Neural cell (in vitro differentiated cells): ENCODE measurements around the gene UMPS. TPM values are rescaled to one million over a fixed set of nuclear protein-coding genes. Genes with fewer than 3 reads are reported as not detected.

Experiments used
- H2AFZ ChIP-seq: fragments of 200-600, 300-800 bp; sonication (generic), shearing (Covaris generic); 2 replicates; pipeline ENCODE4 v1.6.0; 2014; ENCODE audit warnings: low read depth, mild to moderate bottlenecking, antibody characterized with exemption, low read length, moderate library complexity
- H3F3A ChIP-seq: fragments of 200-600 bp; shearing (Covaris generic); 2 replicates; pipeline ENCODE4 v1.6.1; 2016; ENCODE audit warnings: mild to moderate bottlenecking, moderate library complexity, mixed read lengths, antibody characterized with exemption, low read length; ENCODE audit not compliant: insufficient read depth, poor library complexity, severe bottlenecking
- H3K27ac ChIP-seq: fragments of 200-600, 300-800 bp; sonication (generic), shearing (Covaris generic); 2 replicates; pipeline ENCODE4 v1.5.1; 2014; ENCODE audit warnings: mild to moderate bottlenecking, low read length, moderate library complexity
- H3K27me3 ChIP-seq: fragments of 300-800, 200-600 bp; sonication (generic), shearing (Covaris generic); 2 replicates; pipeline ENCODE4 v1.6.0; 2014; ENCODE audit warnings: mild to moderate bottlenecking, low read depth, low read length, moderate library complexity; ENCODE audit not compliant: insufficient read depth
- H3K36me3 ChIP-seq: fragments of 300-800, 200-600 bp; sonication (generic), shearing (Covaris generic); 2 replicates; pipeline ENCODE4 v1.5.1; 2014; ENCODE audit warnings: mild to moderate bottlenecking, antibody characterized with exemption, low read length, moderate library complexity; ENCODE audit not compliant: insufficient read depth
- H3K4me2 ChIP-seq: fragments of 300-800, 200-600 bp; sonication (generic), shearing (Covaris generic); 2 replicates; pipeline ENCODE4 v1.6.0; 2014; ENCODE audit warnings: mild to moderate bottlenecking, low read length
- H3K4me3 ChIP-seq: fragments of 300-800, 200-600 bp; sonication (generic), shearing (Covaris generic); 2 replicates; pipeline ENCODE4 v1.5.1; 2014; ENCODE audit warnings: mild to moderate bottlenecking, low read length, moderate library complexity
- H3K79me2 ChIP-seq: fragments of 200-600 bp; shearing (Covaris generic); replicated peaks from 2 replicates; pipeline ENCODE4 v1.6.0; 2014; ENCODE audit warnings: mild to moderate bottlenecking, low read length, moderate library complexity; ENCODE audit not compliant: insufficient read depth
- H3K9ac ChIP-seq: fragments of 300-800, 200-600 bp; sonication (generic), shearing (Covaris generic); 2 replicates; pipeline ENCODE4 v1.6.1; 2016; ENCODE audit warnings: mild to moderate bottlenecking, low read length, mixed read lengths
- H3K9me2 ChIP-seq: fragments of 200-600 bp; shearing (Covaris generic); 2 replicates; pipeline ENCODE4 v1.6.1; 2016; ENCODE audit warnings: mild to moderate bottlenecking, low read length, mixed read lengths; ENCODE audit not compliant: insufficient read depth
- H3K9me3 ChIP-seq: fragments of 200-600, 300-800 bp; sonication (generic), shearing (Covaris generic); 2 replicates; pipeline ENCODE4 v1.6.1; 2016; ENCODE audit warnings: mild to moderate bottlenecking, mixed run types, low read length, moderate library complexity, mixed read lengths
- H4K20me1 ChIP-seq: fragments of 200-600 bp; shearing (Covaris generic); 2 replicates; pipeline ENCODE4 v1.6.1; 2016; ENCODE audit warnings: mild to moderate bottlenecking, mixed run types; ENCODE audit not compliant: insufficient read depth
- EP300 ChIP-seq: fragments of 450-650 bp; conservative IDR thresholded peaks from 2 replicates; pipeline ENCODE4 v1.6.1; 2014; ENCODE audit warnings: antibody characterized with exemption, mild to moderate bottlenecking, moderate library complexity; ENCODE audit not compliant: poor library complexity, severe bottlenecking
- EZH2 ChIP-seq: fragments of 200-600, 300-800 bp; shearing (Covaris generic), sonication (generic); IDR thresholded peaks from 2 replicates; pipeline ENCODE4 v1.6.1; 2014; ENCODE audit warnings: antibody characterized with exemption, low read length, borderline replicate concordance, mild to moderate bottlenecking; ENCODE audit not compliant: insufficient read depth, poor library complexity, severe bottlenecking
- MXI1 ChIP-seq: fragments of 450-650 bp; conservative IDR thresholded peaks from 2 replicates; pipeline ENCODE4 v1.6.1; 2014; ENCODE audit warnings: antibody characterized with exemption, mild to moderate bottlenecking; ENCODE audit not compliant: poor library complexity, severe bottlenecking
- POLR2AphosphoS5 ChIP-seq: IDR thresholded peaks from 2 replicates; pipeline ENCODE4 v1.6.1; 2012
- RAD21 ChIP-seq: fragments of 450-650 bp; conservative IDR thresholded peaks from 2 replicates; pipeline ENCODE4 v1.6.1; 2014; ENCODE audit warnings: antibody characterized with exemption, mild to moderate bottlenecking, moderate library complexity
- REST ChIP-seq: IDR thresholded peaks from 2 replicates; pipeline ENCODE4 v1.6.1; 2012; ENCODE audit warnings: borderline replicate concordance
- SMC3 ChIP-seq: fragments of 450-650 bp; conservative IDR thresholded peaks from 2 replicates; pipeline ENCODE4 v1.6.1; 2014; ENCODE audit warnings: antibody characterized with exemption, mild to moderate bottlenecking, moderate library complexity; ENCODE audit not compliant: poor library complexity
- TAF1 ChIP-seq: IDR thresholded peaks from 2 replicates; pipeline ENCODE4 v1.6.1; 2012; ENCODE audit warnings: low read depth
- polyA plus RNA-seq: library from polyadenylated mRNA; depleted of rRNA; stranded (reverse); fragments of >200 nt; gene quantifications from 2 replicates; pipeline ENCODE4 v1.2.3, GENCODE V29; 2014
- TF ChIP-seq, protein P1 (sequence below): fragments of 450-650 bp; IDR thresholded peaks from 2 replicates; pipeline ENCODE4 v1.5.1; 2014; ENCODE audit warnings: antibody characterized with exemption, mild to moderate bottlenecking, moderate library complexity; ENCODE audit not compliant: poor library complexity, severe bottlenecking

Gene UMPS
- polyA plus RNA-seq, 1 donor from 2014 or later = 22.5 TPM

GRCh38 chr3:124767691-124768090 is 37.4 kb downstream of the UMPS start:
- Histone ChIP-seq H3K9me2 (no peaks in the 10 kb centered on the region), H3K36me3 (no peaks in the 10 kb centered on the region), H4K20me1 (no peaks in the 10 kb centered on the region), H3K79me2 (no peaks in the 10 kb centered on the region), H3K4me3 (no peak overlapping the region), H3K27me3 (no peaks in the 10 kb centered on the region), H3K4me2 (no peak overlapping the region), H2AFZ (no peak overlapping the region), H3K27ac (no peak overlapping the region), H3K9me3 (no peaks in the 10 kb centered on the region), H3F3A (no peaks in the 10 kb centered on the region), H3K9ac (no peak overlapping the region)
- TF ChIP-seq EZH2 (no peak), MXI1 (no peak), POLR2AphosphoS5 (no peak), REST (no peak), RAD21 (no peak), SMC3 (no peak), EP300 (no peak), TAF1 (no peak)
- TF ChIP-seq, protein P1, sequence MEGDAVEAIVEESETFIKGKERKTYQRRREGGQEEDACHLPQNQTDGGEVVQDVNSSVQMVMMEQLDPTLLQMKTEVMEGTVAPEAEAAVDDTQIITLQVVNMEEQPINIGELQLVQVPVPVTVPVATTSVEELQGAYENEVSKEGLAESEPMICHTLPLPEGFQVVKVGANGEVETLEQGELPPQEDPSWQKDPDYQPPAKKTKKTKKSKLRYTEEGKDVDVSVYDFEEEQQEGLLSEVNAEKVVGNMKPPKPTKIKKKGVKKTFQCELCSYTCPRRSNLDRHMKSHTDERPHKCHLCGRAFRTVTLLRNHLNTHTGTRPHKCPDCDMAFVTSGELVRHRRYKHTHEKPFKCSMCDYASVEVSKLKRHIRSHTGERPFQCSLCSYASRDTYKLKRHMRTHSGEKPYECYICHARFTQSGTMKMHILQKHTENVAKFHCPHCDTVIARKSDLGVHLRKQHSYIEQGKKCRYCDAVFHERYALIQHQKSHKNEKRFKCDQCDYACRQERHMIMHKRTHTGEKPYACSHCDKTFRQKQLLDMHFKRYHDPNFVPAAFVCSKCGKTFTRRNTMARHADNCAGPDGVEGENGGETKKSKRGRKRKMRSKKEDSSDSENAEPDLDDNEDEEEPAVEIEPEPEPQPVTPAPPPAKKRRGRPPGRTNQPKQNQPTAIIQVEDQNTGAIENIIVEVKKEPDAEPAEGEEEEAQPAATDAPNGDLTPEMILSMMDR = no peak

DNA sequence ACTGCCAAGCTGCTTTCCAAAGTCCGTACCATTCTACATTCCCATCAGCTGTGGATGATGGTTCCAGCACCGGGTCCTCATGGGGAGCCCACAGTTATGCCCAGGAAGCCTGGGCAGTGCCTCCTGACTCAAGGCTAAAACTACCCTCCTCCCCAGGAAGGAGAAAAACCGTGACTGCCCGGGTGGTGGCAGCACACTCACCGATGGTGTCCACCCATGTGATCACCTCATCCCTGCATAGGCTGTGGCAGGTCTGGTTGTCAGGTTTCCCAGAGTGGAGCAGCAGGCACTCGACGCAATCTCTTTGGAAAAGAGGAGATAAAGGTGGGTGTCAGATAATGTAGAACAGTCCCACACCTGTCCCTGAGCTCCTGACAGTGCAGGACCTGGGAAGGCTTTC is 38.6 kb downstream of the UMPS start:
- Histone ChIP-seq H3K4me2 (no peak overlapping the region), H3K9me2 (no peaks in the 10 kb centered on the region), H2AFZ (no peak overlapping the region), H3K9ac (no peak overlapping the region), H3K9me3 (no peaks in the 10 kb centered on the region), H3K27ac (no peak overlapping the region), H3F3A (no peaks in the 10 kb centered on the region), H3K36me3 (no peaks in the 10 kb centered on the region), H3K79me2 (no peaks in the 10 kb centered on the region), H3K27me3 (no peaks in the 10 kb centered on the region), H3K4me3 (no peak overlapping the region), H4K20me1 (no peaks in the 10 kb centered on the region)
- TF ChIP-seq SMC3 (no peak), EZH2 (no peak), REST (no peak), TAF1 (no peak), EP300 (no peak), MXI1 (no peak), POLR2AphosphoS5 (no peak), RAD21 (no peak)
- TF ChIP-seq, protein P1 = no peak
